ENCODE measurements around the gene SPNS1.

GRCh38 chr16:29023279-29024277 lies 49.0 kb downstream of the SPNS1 start:
- TF ChIP-seq POLR2AphosphoS5 (IDR thresholded peaks at IDR 0.05; ENCODE audit: borderline replicate concordance, low read depth, low read length): no peak
- TF ChIP-seq EZH2 (IDR thresholded peaks at IDR 0.05): no peak
